HG02938 (cell line): ENCODE data around the gene PLEKHG1.
A peak's percentile ranks its signal among the peaks of the same experiment; 100 is the strongest.

Experiments
- ATAC-seq: cut with Tn5 transposase; IDR thresholded peaks from one replicate; pipeline ENCODE4 v1.9.1; 2021; ENCODE audit warnings: mild to moderate bottlenecking, moderate library complexity; ENCODE audit not compliant: unreplicated experiment

Gene PLEKHG1

DNA sequence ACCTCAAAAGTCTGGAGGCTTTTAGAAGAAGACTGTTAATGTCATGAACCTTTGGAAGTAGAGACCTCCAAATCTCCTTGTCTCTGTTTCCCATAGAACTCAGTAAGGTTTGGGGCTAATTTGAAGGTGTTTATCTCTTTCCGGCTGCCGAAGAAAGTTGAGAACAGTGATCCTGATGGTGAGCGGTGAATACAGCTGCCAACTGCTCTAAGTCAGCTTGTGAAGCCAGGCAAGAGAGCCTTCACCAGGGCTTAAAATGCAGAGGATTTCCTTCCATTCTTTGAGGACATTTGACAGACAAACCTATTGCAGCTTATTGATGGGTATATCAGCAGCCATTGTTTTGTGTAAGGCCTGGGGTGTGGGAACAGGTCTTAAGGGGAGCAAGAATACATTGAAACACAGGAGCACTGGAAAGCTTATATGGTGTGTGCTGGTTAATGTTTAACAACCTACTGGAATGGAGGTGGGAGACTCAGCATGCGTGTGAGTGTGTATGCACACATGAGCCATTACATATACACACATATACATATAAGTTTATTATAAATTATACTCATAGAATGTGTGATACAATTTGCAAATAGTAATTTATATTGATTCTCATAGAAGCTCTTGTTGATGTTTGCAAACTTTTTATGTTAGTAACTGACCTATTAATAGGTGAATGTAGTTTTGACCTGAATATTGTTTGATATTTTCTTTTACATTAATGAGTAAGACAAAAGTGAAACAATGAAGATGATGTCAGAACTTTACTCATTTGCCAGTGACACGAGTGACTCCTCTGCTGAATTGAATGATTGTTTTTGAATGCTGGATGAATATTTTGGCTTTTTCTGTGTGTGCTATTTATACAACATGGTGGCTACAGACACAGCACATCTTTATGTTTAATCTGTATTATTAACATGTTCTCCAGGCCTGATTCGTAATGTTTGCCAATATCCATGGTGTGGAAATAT is 18.1 kb downstream of the PLEKHG1 start:
- ATAC-seq, result no peak

DNA sequence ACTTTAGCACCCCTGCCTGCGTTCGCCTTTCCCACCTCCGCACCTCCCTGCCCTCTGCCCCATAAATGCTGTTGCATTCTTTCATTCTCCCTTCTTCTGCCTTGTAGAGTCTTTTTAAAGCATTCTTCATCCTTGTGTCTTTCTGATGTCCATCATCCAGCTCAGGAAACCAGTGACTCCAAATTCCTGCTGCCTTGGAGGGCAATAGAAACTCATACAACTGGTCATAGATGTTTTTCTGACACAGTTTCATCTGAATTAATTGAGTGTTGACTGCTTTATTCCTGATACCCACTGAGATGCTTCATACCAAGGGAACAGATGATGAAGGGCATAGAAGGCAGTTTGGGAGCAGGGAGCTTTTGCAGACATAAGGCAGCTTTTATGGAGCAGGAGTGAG is 19.6 kb downstream of the PLEKHG1 start:
- ATAC-seq, result no peak

DNA sequence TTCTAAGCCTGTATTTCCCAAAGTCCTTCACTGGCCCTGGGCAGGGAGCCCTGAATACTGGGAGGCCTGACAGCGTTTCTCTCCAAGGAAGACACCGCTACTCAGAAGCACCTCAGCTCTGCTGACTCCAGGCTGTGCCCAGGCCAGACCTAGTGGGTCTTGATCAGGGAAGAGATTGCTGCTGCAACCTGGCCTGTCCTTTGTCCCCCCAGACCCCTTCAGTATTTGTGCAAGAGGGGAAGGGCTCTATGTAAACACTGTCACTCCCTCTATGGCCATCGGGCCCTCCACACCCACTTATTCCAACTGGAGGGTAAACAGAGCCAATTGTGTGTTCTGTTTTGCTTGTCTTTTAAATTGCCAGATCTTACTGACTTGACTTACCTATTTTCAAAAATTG is 20.6 kb downstream of the PLEKHG1 start:
- ATAC-seq, result no peak

DNA sequence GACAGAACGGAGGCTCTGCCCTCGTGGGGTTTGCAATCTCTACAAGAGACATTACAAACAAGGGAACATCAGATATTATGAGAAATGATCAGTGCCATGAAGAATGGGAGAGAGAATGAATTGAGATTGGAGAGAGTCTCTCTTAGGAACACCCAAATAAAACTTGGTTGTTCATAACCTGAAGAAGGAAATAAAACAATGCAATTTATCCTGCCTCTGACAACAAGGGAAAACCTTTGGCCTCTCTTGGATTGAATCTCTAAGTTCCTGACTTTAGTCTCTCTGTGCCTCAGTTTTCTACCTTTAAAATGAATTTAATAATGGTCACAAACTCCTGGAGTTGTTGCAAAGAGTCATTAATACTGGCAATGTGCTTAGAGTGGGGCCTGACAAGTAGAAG is 21.1 kb downstream of the PLEKHG1 start:
- ATAC-seq, result no peak

DNA sequence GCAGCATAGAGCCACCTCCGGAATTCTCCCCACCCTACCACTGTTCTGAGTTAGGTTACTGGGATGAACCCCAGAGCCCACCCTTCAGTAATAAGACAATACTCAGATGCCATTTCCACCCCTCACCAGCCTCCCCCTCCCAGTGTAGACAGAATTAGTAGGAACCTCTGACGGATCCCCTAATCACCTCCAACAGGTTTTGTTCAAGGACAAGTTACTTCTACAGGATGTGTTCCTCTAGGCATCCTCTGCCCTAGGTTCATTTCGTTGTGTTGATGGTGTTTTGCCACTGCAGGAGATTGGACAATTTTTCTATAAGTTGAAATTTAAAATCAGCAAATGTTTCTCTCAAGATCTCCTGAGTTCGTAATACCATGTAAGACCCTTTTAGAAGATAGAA is 22.8 kb downstream of the PLEKHG1 start:
- no peak for ATAC-seq

DNA sequence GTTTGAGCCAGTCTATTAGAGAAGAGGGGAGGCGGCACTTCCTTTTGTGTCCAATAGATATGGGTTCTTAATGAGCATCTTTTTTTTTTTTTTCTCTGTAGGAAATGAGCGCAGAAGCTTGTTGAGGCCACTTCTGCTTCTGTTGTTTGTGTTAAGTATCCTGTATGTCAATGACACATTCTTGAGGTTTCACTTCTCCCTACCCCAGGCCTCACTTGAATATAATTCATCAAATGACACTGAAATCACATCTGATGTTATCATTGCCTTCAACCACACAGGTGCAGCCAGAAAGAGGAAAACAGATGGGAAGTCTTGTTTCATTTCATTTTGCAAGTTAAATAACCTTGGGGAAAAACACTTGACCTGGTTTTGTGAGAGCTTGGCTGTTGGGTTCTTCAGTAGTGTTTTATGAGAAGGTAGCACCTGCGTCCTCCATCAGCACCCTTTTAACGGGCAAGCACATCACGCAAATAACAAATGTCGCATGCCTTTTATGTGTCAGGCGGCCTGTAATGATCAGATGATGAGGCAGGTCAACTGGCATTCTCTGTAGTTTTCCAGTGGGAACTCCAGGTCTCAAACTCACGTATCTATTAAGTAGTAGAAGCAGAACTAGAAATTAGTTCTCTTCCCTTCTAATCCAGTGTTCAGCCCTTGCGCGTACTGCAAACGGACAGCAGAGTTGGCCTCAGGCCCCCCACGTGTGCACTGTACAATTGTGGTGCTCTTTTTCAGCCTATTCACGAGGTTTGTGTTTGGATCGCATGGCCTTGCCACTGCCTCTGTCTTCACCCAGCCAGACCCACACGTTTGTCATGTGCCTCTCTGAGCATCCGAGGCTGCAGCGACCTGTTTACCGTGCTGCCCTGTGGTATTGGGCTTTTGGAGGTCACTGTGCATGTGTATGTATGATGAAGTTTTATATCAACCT is 23.5 kb downstream of the PLEKHG1 start:
- peak; percentile 98 for ATAC-seq

DNA sequence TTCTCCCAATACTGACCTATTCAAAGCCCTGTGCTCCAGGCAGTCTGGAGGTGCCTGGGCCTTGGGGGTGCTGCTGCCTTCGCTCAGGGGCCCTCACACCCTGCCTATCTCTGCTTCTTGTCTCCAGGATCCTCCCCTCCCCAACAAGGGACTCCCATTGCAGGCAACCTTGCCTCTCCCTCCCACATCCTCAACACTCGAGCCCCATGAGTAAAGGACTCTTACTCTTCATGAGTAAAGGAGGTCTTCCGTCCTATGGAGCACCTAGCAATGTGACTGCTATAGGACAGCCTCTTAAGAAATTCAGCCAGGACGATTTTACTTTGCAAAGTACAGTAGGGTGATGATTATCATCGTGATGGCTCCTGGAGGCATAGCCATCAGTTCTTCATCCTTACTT is 24.5 kb downstream of the PLEKHG1 start:
- ATAC-seq, result no peak

DNA sequence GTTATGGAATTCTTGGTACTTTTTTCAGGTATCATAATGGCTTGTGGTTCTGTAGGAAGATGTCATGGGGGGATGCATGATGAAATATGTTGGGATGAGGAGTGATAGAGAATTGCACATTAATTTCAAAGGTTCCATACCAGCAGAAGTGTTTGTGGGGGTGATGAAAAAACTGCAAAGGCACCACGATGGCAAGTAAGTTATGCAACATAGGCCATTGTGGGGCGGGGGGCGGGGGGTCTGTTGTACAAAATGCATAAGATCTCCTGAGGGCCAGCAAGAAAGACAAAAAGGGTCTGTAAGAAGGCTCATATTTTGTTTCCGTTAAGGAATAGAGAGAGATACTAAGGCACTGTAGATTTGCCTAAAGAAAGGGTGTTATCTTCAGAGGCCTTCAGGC is 26.2 kb downstream of the PLEKHG1 start:
- no peak for ATAC-seq

DNA sequence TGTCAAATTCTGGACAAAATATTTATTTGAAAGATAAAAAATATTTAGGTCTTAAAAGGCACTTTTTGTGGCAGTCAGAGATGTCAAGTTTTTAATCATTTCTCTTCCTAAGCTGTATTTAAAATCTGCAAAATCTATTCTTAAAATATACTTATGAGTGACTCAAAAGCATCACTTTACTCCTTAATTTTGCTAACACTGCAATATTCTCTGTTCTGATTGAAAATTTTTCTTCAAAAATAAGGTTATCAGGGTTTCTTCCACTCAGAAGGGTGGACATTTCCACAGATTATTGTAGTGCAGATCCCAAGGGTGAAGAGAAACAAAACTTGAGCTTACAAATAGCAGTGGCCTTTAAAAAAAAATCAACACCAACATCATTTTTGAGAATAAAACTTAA is 27.5 kb downstream of the PLEKHG1 start:
- ATAC-seq, result no peak

DNA sequence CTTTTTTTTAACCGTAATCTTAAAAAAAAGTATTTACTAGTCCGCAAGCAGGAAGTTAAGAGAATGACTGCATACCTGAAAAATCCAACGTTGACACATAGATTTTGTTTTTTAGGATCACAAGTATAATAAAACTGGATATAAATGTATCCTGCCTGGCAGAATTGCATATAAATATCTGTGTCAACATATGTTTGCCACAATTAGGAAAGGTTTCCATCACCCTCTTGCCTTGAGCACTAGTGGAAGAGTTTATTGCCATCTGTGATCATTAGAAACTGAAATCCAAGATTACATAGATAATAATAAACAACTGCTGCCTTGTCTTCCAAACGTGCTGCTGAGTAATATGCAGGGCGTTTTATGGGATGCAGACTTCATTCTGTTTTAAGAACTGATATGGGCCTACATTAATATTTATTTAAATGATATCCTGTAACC is 27.9 kb downstream of the PLEKHG1 start:
- ATAC-seq, result no peak

DNA sequence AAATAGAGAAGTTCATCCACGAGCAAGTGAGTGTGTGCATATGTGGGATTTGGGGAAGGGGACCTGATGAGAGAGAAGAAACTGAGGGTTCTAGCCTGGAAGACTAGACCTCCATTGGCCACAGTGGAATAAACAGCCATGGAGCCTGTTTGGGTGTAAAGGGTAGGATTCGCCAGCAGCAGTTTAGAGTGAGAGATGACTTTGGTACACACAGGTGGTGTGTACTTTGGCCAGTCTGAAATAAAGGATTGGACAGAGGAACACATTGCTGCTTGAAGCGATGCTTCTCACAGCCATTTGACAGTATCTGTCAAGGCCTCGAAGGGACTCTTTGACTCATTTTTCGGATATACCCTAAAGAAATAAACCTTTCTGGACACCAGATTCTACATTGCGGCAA is 29.2 kb downstream of the PLEKHG1 start:
- no peak for ATAC-seq

DNA sequence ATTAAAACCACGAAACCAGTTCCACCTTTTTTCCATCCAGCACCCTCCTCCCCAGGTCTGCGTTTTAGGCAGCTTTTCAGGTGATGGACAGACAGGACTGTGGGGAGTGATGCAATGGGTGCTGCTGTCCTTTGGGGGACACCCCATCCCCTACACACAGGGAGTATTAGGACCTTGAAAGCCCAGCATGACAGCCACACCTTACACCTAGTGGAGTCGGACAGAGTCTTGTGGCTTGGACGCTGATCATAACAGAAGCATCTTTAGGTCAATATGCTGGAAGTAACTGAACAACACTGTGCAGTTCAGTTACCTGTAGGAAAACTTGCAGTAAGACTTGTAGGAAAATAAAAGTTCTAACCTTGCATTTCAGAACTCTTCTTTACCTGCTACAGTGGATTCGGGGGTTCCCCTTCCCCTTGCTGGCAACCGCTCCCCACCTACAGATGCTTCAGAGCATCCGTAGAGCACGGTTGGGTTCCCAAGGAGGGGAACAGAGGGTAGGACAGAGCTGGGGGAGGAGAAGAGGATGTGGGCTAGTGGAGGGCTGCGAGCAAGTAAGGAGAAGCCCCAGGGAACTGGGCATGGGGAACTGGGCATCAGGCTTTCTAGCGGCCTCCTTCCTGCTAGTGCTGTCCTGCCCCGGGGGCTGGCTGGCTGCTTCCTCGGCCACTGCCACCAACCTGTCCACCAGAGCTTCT is 31.7 kb downstream of the PLEKHG1 start:
- ATAC-seq, result no peak

DNA sequence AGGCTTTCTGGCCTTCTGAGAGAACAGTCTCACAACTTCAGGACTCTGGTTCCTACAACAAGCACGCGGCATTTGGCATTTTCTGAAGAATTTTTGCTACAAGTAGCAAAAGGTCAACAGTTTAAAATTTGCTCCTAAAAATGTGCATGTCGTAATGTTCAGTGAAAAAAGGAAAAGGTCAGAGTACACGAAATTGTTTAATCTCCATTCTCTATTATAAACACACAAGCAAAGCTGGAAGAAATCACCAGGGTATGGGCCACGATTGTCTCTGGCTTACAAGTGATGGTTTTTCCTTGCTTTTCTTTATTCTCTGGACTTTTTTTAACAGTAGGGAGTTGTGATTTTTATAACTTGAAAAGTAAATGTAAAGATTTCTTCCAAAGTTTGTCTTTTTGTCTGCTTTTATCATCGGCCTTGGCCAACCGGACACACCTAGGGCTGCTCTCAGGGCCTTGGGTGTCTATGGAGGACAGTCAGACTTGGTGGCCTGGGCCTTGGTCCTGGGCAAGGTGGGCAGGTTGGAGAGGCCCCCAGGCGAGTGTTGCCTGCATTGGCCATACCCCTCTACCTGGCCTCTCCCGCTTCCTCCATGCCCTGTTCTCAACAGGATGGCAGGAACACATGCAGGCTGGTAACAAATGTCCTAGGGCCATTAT is 32.4 kb downstream of the PLEKHG1 start:
- ATAC-seq, result no peak

DNA sequence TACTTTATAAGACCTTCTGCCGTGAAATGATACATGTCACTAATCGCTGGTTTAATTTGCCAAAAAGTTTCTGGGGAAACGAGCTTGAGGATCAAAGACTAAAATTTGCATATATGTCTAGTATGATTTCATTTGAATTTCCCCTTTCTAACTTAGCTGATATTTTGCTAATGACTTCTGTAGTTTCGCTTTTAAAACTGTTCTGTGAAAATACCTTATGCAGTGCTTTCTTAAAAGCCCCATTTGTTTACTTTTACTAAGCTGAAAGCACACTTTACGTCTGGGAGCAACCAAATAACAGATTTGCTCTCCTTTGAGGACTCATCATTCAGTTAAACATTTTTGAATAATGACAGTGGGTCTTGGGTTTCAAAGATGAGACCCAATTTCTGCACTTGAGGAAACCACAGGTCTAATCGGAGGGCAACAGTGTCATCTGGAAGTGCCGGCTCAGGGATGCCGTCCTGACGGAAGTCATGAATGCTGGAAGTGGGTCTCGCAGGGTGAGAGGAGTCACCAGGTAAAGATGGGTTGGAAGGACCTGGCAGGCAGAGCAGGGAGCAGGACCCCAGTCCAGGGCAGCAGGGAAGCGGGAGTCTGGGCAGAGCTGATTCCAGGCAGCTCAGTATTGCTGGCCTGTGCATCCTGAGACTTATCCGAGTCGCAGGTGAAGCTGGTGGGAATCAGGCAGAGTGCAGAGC is 33.2 kb downstream of the PLEKHG1 start:
- ATAC-seq, result no peak

DNA sequence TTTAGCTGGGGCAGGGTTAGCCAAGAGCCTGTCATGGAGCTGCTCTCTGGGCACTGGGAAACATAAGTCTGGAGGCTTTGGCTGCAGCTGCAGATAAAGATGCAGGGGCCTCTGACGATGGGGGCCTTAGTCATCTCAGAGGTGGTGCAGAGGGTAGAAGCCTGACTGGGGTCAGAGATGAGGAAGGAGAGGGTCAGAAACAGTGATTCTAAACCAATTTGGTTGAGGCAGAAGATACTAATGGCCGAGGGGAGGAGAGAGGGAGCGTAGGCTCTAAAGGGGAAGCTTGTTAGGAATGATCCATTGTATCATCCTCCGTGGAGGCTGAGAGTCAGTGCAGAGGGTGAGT is 33.8 kb downstream of the PLEKHG1 start:
- ATAC-seq, result no peak

DNA sequence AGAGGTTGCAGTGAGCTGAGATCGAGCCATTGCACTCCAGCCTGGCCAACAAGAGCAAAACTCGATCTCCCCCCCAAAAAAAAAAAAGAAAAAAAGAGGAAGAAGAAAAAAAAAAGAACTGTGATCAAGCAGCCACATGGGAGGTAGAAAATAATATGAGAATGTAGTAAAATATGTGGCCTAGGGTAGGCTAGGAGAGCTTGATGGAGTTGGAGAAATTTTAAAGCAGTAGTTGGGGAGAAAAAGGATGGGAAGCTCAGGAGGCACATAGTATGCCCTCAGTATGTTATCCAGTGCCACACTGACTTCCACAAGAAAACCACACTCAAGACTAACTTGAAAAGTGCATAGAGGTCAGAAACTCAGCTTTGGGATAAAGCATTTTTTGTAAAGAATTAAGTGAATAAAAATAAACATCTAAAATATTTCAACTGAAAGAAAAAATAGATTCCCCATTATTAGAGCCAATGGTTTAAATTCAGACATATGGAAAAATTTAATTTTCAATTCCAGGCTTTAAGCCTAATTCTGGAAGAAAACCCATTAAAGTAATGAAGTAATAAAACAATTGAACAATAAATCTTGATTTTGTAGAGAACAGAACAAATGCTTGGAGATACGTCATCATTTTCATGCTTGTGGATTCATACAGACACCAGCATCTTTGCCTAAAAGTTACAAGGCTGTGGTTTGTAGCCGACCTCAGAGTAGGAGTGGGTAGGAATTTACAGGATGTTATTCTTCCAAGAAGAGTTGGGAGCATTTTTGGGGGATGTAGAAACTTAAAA is 34.7 kb downstream of the PLEKHG1 start:
- ATAC-seq, result no peak

DNA sequence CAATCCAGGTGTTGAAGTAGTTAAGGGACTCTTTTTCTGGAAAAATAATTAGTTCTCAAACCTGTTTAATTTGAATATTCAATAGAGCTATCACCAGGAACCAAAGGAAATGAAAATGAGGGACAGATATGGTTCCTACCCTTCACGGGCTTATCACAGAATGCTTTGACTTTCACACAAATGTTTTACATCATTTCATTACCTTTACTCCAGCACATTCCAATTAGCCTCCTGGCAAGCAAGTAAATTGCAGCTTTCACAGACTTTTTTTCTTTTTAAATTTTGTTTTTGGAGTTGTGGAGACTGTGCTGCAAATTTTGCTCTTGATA is 35.2 kb downstream of the PLEKHG1 start:
- ATAC-seq, result no peak

DNA sequence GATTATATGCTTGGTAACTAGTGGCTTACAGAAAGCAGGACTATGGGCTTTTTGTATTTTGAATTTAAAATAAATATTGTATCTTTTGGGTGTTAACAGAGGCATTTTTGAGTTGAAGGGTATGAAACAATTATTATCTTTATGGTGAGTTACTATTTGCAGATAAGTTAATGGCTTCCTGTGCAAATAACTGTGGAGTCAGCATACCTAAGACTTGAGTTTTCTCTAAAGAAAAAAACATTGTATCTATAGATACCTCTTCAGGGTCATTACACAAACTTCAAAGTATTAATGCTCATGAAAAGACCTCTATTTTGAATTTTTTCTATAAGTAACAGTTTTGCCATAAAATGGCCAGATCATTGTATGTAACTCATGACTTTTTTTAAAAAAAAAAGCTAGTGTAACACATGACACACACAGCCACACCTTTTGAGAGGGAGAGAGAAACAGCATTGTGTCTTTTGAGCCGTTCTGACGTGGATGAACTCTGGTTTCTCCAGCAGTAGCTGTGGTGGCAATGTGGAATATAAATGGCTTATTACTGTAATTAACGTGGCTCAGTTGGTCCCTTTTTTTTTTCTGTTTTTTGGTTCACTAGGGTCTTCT is 36.3 kb downstream of the PLEKHG1 start:
- ATAC-seq, result no peak

DNA sequence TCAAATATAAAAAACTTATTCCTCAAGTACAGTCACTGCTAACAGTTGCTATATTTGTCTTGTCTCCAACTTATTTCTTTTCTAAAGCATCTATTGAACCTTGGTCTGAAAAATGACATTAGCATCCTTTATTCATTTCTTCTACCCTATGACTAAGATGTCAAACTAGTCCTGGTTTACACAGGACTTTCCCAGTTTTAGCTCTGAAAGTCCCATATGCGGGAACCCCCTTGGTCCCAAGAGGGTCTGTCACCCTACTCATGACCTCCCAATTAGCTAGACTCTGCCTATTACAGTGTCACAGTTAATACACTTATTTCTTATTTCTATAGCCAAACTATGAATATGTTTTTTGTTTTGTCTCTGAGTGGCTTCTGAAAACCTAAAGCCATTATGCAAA is 37.1 kb downstream of the PLEKHG1 start:
- no peak for ATAC-seq
